ENCODE results near the gene OGT.
"Not testable (repeated sequence)": the region's sequence is repeated elsewhere in the genome, so short reads cannot be mapped to it uniquely, and the experiment has no call there.

DNA sequence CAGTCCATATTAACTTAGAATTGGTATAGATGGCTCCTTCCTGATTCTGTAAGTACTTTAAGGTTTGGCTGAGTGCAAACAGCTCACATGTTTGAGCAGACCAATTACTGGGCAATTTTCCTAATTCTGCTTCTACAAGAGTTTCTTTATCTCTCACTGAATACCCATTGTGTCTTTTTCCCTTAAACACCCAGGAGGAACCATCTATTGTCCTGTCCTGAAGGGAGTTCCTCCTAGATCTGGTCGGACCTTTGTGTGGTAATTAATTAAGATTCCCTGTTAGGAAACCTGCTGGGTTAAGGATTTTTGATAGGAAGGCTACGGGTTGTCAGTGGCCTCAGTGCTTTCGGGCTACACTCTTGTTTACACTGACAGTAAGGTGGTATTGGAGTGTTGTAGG, 36.9 kb upstream of the OGT start:
- TF ChIP-seq, protein P1, sequence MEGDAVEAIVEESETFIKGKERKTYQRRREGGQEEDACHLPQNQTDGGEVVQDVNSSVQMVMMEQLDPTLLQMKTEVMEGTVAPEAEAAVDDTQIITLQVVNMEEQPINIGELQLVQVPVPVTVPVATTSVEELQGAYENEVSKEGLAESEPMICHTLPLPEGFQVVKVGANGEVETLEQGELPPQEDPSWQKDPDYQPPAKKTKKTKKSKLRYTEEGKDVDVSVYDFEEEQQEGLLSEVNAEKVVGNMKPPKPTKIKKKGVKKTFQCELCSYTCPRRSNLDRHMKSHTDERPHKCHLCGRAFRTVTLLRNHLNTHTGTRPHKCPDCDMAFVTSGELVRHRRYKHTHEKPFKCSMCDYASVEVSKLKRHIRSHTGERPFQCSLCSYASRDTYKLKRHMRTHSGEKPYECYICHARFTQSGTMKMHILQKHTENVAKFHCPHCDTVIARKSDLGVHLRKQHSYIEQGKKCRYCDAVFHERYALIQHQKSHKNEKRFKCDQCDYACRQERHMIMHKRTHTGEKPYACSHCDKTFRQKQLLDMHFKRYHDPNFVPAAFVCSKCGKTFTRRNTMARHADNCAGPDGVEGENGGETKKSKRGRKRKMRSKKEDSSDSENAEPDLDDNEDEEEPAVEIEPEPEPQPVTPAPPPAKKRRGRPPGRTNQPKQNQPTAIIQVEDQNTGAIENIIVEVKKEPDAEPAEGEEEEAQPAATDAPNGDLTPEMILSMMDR (IDR thresholded peaks at IDR 0.05): not testable (repeated sequence)
- not testable (repeated sequence) for TF ChIP-seq POLR2AphosphoS5 (IDR thresholded peaks at IDR 0.05)
